K562 (cell line): ENCODE results near the gene TUBB6.

Experiments
- FOS ChIP-seq: IDR thresholded peaks from 3 replicates; pipeline ENCODE4 v1.6.1; 2011; ENCODE audit not compliant: insufficient read length; ENCODE audit errors: extremely low read depth
- ZNF764 ChIP-seq: fragments of 250-450 bp; sonication (Bioruptor Pico); IDR thresholded peaks from 2 replicates; pipeline ENCODE4 v1.4.0; 2020; ENCODE audit warnings: low read depth, mild to moderate bottlenecking, moderate library complexity

DNA sequence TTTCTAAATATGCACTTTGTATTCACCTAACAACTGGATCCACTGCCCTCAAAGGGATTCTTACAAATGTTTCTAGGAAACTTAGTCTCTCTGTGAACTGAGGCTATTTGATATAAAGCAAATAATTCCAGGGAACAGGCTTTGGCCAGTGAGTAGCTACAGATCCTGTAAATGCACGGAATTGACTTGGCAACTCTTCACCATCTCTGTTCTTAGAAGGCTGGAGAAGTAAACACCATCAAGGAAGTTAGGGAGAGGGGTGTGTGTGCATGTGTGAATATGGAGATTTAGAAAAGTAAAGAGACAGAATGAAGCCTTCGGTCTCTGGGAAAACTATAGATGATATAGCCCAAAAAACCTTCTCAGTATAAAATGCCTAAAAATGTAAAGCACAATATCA, 43.2 kb upstream of the TUBB6 start:
- TF ChIP-seq FOS (no peak), ZNF764 (CRISPR knock-in tag) (no peak)
